Mesothelial cell of epicardium (in vitro differentiated cells): ENCODE results near the gene MAPK13. TPM values are rescaled to one million over a fixed set of nuclear protein-coding genes. Genes with fewer than 3 reads are reported as not detected.

Experiments used
- DNase-seq, 2 experiments: peaks; one replicate each; pipeline ENCODE4 v3.0.0; 2021; ENCODE audit warnings: low spot score in 2 of 2; ENCODE audit not compliant: unreplicated experiment in 2 of 2
- H3K27ac Mint-ChIP-seq: 2 replicates; pipeline ENCODE4 v1.8.0; 2021; ENCODE audit warnings: mixed read lengths
- H3K27me3 Mint-ChIP-seq: 2 replicates; pipeline ENCODE4 v1.8.0; 2021; ENCODE audit warnings: low read depth, mixed read lengths
- H3K36me3 Mint-ChIP-seq: 2 replicates; pipeline ENCODE4 v1.8.0; 2021; ENCODE audit warnings: mixed read lengths
- H3K4me1 Mint-ChIP-seq: 2 replicates; pipeline ENCODE4 v1.8.0; 2021; ENCODE audit warnings: mixed read lengths
- H3K4me3 Mint-ChIP-seq: 2 replicates; pipeline ENCODE4 v1.8.0; 2021; ENCODE audit warnings: mild to moderate bottlenecking, moderate library complexity, mixed read lengths
- H3K9me3 Mint-ChIP-seq: 2 replicates; pipeline ENCODE4 v1.8.0; 2021; ENCODE audit warnings: mixed read lengths
- CTCF ChIP-seq: fragments of 200-600 bp; sonication (generic); IDR thresholded peaks from one replicate; pipeline ENCODE4 v1.5.0; 2021; ENCODE audit warnings: antibody characterized with exemption; ENCODE audit not compliant: unreplicated experiment
- total RNA-seq: library from RNA; stranded (reverse); gene quantifications from 3 replicates; pipeline ENCODE4 v1.2.1, GENCODE V29; 2021

Gene MAPK13
- total RNA-seq, 1 donor from 2014 or later = 20.6 TPM

DNA sequence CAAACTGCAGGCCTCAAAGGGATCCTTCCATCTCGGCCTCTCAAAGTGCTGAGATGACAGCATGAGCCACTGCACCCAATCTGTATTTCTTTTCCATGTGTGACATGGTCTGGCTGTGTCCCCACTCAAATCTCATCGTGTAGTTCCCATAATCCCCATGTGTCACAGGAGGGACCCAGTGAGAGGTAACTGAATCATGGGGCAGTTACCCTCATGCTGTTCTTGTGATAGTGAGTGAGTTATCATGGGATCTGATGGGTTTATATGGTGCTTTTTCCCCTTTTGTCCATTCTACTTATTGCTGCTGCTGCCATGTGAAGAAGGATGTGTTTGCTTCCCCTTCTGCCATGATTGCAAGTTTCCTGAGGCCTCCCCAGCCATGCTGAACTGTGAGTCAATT is 55.9 kb downstream of the MAPK13 start:
- peaks cover 13% of the 10 kb centered on the region for H3K9me3 Mint-ChIP-seq
- no peak overlapping the region for H3K27ac Mint-ChIP-seq
- no peaks in the 10 kb centered on the region for H3K36me3 Mint-ChIP-seq
- H3K4me1 Mint-ChIP-seq = no peaks in the 10 kb centered on the region
- DNase-seq = no peak
- no peaks in the 10 kb centered on the region for H3K27me3 Mint-ChIP-seq
- TF ChIP-seq CTCF = no peak
- H3K4me3 Mint-ChIP-seq = no peak overlapping the region

- Mint-ChIP-seq H3K27me3 (no peaks in the 10 kb centered on the region), H3K27ac (no peak overlapping the region)
- no peak for TF ChIP-seq CTCF
Measured at GRCh38 chr6:36187446-36187845, 57.1 kb downstream of the MAPK13 start.

More at GRCh38 chr6:36187446-36187845, 57.1 kb downstream of the MAPK13 start:
- H3K4me3 Mint-ChIP-seq = no peak overlapping the region
- no peaks in the 10 kb centered on the region for H3K36me3 Mint-ChIP-seq
- H3K4me1 Mint-ChIP-seq = no peaks in the 10 kb centered on the region
- no peak for DNase-seq
- peaks cover 11% of the 10 kb centered on the region for H3K9me3 Mint-ChIP-seq

Other genes with a start within 250 kb of the MAPK13 start
- gene SRPK1, start 209.4 kb upstream of the MAPK13 start, total RNA-seq = 70.2 to 71.9 TPM (median 71.0 TPM) in 3 replicates
- gene SLC26A8, start 105.9 kb upstream of the MAPK13 start, total RNA-seq = 0.27 to 0.38 TPM (median 0.29 TPM) in 3 replicates
- 51.1 to 54.8 TPM (median 54.8 TPM) in 3 replicates for gene MAPK14, start 102.7 kb upstream of the MAPK13 start, total RNA-seq
- 54.1 to 58.6 TPM (median 57.3 TPM) in 3 replicates for gene BRPF3, start 66.2 kb downstream of the MAPK13 start, total RNA-seq
- 0.14 TPM in 1 of 3 replicates, not detected in the others for gene PNPLA1, start 139.5 kb downstream of the MAPK13 start, total RNA-seq
- 0.09 TPM in 1 of 3 replicates, not detected in the others for gene BNIP5, start 206.4 kb downstream of the MAPK13 start, total RNA-seq